NAMALWA (cell line): ENCODE data around the gene MSI2.

Experiments
- DNase-seq: peaks from one replicate; pipeline ENCODE4 v3.0.0-alpha.2; 2015; ENCODE audit warnings: low spot score

The MSI2 gene

DNA sequence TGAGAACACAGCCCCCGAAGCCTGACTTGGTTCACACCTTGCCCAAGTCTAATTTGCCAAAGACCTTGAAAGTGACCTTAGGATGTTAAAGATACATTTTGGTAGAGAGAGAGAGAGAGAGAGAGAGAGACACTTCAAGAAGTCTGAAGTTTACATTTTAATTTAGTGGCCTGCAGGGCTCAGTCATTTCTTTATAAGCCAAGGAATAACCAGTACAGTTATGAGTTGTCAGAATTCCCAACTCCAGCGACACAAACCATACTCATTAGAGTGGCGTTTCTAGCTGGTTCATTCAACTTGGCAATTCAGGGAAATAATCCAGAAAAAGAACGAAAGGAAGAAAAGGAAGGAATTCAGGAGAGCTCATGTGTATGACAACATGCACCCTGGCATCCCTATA is 284.7 kb downstream of the MSI2 start:
- no peak for DNase-seq

DNA sequence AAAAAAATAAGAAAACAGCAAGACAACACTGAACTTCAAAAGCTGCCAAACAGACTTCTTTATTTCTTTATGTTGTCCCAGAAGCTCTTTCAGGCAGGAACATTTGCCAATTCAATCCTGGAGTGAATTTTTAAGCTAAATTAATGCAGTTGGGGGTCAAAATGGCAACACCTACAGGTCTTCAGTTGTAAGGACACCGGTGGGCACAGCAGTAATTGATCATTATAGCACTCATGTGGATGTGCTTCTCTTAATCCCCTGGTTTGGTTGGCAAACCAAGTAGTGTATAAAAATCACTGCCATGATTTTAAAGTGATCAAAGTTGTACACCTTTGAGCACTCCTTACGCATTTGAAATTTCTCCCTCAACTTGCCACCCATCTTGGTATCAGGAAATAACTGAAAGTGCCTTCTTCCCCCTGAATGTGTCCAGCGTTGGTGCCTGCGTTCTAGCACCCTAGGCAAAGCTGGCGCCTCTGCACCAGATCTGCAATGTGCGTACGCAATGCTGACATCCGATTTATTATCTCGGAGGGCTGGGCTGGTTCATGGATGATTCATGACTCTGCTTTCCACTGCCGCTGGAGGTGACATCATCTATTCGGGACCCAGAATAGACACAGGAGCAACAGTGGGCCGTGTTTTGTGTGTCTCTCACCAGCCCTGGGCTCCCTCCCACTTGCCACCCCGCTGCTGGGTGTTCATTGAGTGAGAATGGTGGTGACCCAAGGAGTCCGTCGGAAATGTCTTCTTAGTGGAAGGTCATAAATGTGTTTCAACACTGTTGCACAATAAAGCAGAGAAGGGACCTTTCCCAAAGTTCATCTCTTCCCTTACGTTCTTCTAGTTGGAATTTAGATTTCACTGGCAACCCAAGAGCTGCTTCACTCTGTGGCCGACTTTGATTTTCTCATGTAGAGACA is 285.4 kb downstream of the MSI2 start:
- DNase-seq: no peak

DNA sequence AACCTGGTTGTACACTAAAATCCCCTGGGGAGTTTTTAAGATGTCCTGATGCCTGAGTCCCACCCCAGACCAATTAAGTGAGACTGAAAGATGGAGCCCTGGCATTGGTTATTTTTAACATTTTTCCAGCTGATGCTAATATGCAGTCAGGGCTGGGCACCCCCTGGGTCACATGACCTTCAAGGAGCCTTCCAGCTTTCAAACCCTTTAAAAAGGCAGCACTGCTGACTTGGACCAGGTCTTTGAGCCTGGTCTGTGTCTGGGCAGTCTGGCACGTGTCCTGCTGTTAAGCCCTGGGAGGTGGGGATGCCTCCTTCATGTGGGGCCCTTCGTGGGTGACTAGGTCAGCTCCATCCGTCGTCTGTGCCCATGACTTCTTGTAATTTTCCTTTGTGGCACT is 286.2 kb downstream of the MSI2 start:
- DNase-seq: no peak

GRCh38 chr17:57543230-57543629 is 286.9 kb downstream of the MSI2 start:
- no peak for DNase-seq

DNA sequence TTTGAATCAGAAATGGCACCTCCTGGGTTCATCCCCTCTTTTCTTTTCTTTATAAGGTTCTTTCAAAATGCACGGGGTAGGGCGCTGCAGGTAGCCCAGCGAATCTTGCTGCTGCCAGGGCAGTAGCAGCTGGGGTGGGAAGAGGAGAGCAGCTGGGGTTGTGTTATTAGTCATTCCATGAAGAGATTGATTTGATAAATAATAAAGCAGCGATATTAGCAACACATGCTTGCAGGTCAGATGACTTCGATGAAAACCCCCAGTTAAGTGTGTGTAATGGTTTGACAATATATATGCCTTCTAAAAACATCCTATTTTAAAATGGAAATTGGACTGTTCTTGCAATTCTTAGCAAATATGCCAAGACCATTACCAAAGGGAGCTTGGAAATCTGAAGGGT is 288.1 kb downstream of the MSI2 start:
- no peak for DNase-seq

DNA sequence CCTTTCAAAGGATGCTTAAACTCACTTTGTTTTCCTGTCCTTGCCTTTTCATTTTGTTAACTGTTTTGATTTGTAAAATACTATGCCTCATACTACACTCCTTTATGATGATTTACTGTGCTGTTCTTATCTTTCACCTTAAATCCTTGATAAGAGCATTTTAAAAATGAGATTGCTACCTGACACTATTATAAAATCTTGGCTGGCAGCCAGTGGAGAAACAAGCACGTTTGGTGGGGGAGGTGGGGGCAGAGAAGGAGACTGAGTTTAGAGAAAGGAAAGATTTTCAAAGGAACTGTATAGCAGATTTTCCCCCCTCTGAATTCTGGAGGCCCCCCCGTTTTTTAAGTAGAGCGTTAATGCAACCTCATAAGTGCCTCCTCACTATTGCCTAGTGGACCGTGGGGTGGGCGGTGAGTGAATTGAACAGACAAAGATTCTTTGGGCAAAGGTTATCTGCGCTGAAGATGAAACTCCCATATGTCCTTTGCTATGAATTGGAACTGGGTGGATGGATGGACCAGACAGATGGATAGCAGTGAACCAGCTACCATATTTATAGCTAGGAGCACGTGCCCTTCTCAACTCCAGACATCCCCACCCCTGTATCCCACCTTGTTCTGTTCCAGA is 288.6 kb downstream of the MSI2 start:
- DNase-seq: no peak

- no peak for DNase-seq
Measured at GRCh38 chr17:57545731-57546342, 289.5 kb downstream of the MSI2 start.

DNA sequence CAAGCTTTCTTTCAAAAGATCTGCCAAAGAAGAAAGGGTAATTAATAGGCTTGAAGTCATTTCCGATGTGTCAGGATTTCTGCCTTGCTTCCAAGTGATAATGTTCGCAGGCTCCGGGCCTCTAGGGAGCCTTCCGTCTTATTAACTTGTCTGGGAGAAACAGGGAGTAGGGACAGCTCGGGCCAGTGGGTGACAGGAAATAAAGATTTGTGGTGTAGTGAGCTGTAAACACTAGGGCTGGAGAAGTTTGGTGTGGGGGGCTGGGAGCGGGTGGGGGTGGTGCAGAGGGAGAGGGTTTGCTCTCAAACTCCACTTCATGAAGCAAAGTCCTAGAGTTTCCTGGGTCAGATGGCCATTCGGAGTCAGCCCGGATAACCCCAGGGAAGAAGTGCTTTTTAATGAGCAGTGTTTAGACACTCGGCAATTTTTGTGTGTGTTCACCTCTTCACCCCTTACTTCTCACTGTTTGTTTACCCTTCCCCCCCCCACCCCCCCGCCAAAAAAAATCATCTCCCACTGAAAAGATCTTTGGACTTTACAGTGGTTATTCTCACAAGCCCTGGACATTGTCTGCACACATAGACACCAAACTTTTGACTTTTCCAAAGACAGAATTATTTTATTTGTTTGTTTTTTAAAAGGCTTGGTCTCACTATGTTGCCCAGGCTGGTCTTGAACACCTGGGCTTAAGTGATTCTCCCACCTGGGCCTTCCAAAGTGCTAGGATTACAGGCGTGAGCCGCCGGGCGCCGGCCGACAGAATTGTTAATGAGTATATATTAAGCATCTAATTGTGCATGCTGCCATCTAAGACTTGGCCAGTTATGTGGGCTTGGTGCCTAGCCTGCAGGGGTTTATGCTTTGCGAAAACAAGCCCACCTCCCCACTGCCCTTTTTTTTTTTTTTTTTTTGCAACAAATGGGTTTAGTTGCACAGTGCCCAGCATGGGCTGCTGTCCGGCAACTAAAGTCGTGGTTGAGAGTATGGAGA is 292.4 kb downstream of the MSI2 start:
- DNase-seq: peak; percentile 46

DNA sequence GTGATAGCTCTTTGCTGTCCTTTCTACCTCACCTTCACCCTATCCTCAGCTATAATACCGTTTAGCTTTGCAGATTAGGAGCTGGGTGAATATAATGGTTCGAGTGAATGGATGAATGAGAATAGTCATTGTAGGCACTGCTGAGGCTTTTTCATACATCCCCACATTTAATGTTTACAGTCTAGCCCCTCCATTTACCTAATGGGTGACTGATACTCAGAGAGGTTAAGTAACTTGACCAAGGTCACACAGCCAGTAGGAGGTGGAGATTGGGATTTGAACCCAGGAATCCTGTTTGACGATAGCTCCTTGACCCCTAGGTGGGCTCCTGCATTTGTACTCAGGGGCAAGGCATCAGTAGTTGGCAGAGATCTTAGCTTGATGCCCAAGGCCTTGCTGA is 293.1 kb downstream of the MSI2 start:
- DNase-seq: peak; percentile 31

DNA sequence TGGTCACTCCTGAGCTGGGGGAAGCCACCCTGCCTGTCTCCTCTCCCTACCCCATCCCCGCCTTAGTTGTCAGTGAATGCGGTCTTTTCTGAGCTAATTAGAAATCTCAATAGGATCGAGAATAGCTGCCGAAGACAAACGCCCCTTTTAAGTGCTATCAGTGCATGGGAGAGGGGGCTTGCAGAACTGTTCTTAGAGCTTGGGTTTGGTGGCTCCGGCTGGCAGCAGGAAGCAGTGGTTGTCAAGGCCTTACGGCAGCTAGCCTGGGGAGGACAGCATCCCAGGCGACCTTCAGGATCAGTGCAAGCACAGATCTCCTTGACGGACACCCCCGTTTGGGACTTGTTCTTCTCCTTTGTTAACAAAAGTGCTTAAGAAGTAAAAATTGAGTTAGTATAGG is 293.7 kb downstream of the MSI2 start:
- peak; percentile 49 for DNase-seq

DNA sequence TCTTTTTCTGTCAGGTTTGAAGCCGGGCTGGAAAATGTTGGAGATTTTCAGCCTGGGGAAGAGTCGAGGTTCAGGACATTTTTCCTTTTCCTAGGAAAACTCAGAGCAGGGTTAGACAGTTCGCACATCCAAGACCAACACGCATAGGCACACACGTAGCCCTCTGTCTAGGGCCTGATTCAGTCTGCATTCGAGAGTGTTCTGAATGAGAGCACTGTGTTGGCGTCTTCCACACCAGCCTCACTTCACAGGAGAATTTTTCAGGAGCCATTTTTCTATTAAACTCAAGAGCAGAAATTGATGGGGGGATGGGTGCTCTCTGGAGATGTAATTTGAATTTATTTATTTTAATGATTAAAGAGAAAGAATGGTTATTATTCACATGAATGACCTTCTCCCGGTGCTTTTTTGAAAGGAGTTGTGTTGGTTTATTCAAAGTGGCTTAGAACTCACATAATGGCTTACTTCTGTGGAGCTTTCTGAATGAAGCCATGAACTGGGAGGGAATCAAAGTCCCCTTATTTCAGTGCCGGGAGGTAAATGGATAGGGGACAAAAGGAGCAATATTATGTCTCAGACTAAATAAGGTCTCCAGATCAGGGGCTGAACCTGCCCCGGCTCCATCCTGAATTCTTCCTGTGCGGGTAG is 294.5 kb downstream of the MSI2 start:
- DNase-seq: peak; percentile 47

DNA sequence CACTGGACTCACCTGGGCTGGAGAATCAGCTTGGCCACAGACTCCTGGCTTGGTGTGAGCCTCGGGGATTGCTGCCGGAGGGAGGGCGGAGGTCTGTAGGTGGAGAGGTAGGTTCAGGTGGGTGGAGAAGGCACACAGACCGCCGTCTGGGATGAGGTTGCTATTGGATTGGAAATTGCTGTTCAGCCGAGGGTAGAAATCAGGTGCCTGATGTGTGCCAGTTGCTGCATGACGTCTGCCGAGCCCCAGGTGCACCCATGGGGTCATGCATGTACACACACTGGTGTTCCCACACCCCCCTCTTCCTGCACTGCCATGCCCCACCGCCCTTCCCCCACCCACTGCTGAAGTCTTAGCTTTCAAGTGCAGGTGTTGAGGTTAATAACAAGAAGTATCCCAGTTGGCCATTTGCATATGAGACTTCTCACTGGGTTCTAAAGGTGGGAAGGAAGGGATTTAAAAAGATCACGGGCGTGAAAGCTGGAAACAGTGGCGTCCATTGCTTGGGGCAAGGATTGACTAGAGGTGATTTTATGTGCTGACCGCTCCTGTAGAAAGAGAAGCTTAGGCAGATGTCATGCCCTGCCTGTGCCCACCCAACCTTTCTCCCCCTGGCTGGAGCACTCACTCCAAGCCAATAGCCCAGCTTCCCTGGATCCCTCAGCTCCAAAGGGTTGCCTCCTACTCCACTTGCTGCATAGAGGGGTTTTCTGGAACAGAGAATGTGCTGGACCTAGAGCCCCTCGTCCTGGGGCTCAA is 295.2 kb downstream of the MSI2 start:
- DNase-seq: peak; percentile 98

DNA sequence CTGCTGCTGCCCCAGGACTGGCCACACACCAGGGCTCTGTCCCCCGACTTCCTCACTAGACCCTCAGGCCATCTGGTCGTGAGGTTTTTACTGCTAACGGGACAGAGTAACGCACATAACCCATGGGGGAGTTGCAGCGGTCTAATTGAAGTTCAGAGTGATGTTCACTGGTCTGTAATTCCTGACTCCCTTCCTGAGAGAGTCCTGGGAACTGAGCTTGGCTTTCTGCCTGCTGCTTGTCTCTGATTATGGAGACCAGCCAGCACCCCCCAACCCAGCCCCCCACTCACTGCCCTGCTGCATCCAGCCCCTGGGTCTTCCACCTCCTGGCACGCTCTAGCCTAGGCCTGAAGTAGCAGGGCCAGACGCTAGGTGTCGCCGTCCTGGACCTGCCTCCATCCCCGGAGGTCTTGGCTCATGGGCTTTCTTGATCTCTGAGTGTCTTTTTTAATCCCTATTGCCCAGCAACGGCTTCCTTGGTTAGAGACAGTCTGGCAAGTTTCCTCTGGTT is 295.8 kb downstream of the MSI2 start:
- DNase-seq: peak; percentile 93

DNA sequence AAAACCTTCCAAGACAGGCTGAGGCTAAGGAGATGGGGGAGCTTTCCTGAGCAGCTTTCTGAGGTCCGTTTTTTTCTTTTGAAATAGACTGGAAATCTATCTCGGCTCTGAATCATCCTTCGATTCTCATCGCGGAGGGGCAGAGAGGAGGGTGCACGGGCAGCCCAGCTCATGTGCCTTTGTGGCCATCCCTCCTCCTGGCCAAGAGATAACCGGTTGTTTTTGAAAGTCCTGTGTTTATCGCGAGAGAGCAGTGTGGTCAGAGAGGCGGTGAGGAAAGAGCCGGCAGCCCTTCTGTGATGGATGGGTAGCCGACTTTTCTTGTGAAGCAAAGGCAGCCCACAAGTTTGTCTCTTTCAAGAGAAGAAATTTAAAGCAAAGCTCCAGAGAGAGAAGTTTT is 297.2 kb downstream of the MSI2 start:
- DNase-seq: no peak

DNA sequence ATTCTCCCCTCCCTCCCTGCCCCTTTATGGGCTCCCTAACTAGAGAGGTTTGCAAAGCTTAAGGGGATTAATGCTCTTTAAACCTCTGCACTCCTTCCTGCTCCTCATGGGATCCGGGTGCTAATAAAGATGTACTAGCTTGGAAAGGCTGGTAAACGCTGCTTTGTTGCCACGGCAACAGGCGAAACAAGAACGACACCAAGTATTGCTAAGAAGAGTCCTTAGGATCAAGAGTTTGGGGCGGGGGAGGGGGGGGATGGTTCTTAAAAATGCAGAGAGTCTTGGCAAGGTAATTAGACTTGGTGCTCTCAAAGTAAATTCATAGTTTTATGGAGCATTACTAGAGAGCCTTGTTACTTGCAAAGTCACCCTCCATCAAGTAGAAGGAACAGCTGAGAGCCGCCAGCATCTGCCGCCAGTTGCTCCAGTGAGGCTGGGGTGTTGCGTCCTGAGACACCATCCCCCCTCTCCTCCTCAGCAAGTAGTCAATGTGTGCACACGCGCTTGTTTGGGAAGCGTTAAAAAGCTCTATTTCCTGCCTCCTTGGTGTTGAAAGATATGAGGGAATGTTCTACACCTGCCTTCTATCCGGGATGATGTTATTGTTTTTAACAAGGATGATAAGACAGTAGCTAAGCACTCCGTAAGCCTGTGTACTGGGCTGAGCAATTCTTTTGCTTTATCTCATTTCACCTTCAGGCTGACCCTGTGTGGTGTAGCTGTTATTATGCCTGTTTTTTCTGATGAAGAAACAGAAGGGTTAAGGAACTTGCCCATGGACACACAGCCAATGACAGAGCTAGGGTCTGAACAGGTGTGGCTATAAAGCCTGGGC is 297.9 kb downstream of the MSI2 start:
- peak; percentile 32 for DNase-seq

GRCh38 chr17:57554826-57555635 is 298.7 kb downstream of the MSI2 start:
- DNase-seq: no peak

- peak; percentile 32 for DNase-seq
Measured at GRCh38 chr17:57555636-57556175, 299.4 kb downstream of the MSI2 start.

- no peak for DNase-seq
Measured at GRCh38 chr17:57556320-57556719, 300.0 kb downstream of the MSI2 start.
